GM19372 (cell line): ENCODE results near the gene FAM227A.

Experiments
- ATAC-seq: cut with Tn5 transposase; IDR thresholded peaks from one replicate; pipeline ENCODE4 v1.9.1; 2021; ENCODE audit warnings: mild to moderate bottlenecking, low read depth, moderate library complexity; ENCODE audit not compliant: unreplicated experiment

The FAM227A gene

GRCh38 chr22:38564669-38565068, 91.5 kb downstream of the FAM227A start:
- no peak for ATAC-seq

- no peak for ATAC-seq
Observed at GRCh38 chr22:38554281-38554680, 101.9 kb downstream of the FAM227A start.

GRCh38 chr22:38549101-38549894, 106.9 kb downstream of the FAM227A start:
- ATAC-seq = no peak

- no peak for ATAC-seq
Observed at GRCh38 chr22:38540701-38541100, 115.5 kb downstream of the FAM227A start.

GRCh38 chr22:38531251-38531938, 124.8 kb downstream of the FAM227A start:
- ATAC-seq = no peak
